ENCODE measurements around the gene HMGCS1. TPM values are rescaled to one million over a fixed set of nuclear protein-coding genes. Genes with fewer than 3 reads are reported as not detected.

HMGCS1 gene
- polyA plus RNA-seq, 3 donors, result 6.0 to 10.9 (median 7.8) TPM

GRCh38 chr5:43275391-43275790, 37.8 kb downstream of the HMGCS1 start:
- WGBS (ENCODE audit: insufficient coverage), result 96% methylated on average over 3 of the region's 4 CpGs
- no peaks in the 10 kb centered on the region for H3K36me3 Mint-ChIP-seq

GRCh38 chr5:43274435-43275114, 38.6 kb downstream of the HMGCS1 start:
- Mint-ChIP-seq H3K36me3 (no peaks in the 10 kb centered on the region), H3K4me1 (peaks cover 7% of the 10 kb centered on the region), H3K9me3 (peaks cover 0 to 4% (median 2%) of the 10 kb centered on the region in 7 donors), H3K4me3 (no peak overlapping the region), H3K27ac (no peak overlapping the region), H3K27me3 (ENCODE audit: low read depth in 3 of 3) (peaks cover 4 to 6% (median 4%) of the 10 kb centered on the region in 3 donors)
- DNase-seq, result no peak
- H3K4me3 ChIP-seq (replicated peaks in 1 of 3; ENCODE audit: low read depth in 2 of 3, low read length in 3 of 3), result no peak overlapping the region
- H3K36me3 ChIP-seq (replicated peaks in 1 of 2; ENCODE audit: control insufficient read depth in 1 of 2, insufficient read depth in 2 of 2, low read length in 2 of 2), result no peaks in the 10 kb centered on the region
- H3K79me2 ChIP-seq (ENCODE audit: insufficient read depth, low read length), result no peaks in the 10 kb centered on the region
- no peak for TF ChIP-seq CTCF (IDR thresholded peaks at IDR 0.05)
- 34% methylated on average over 4 of the region's 7 CpGs for WGBS (ENCODE audit: insufficient coverage)
- H2AFZ ChIP-seq (ENCODE audit: insufficient read depth, low read depth, low read length, poor library complexity, severe bottlenecking), result no peak overlapping the region
- no peak overlapping the region for H3K27ac ChIP-seq (ENCODE audit: low read depth in 1 of 2, low read length in 2 of 2)
- H3K9me3 ChIP-seq (replicated peaks in 1 of 2; ENCODE audit: control insufficient read depth in 1 of 2, insufficient read depth in 1 of 2, low read length in 2 of 2), result no peaks in the 10 kb centered on the region
- H3K9ac ChIP-seq (ENCODE audit: insufficient read depth, low read length, poor library complexity, severe bottlenecking), result no peak overlapping the region
- no peaks in the 10 kb centered on the region for H3K27me3 ChIP-seq (ENCODE audit: control insufficient read depth in 2 of 2, insufficient read depth in 2 of 2, low read length in 2 of 2)
- H3K4me2 ChIP-seq (replicated peaks; ENCODE audit: extremely low read depth, low read length, poor library complexity, severe bottlenecking), result no peak overlapping the region
- no peaks in the 10 kb centered on the region for H4K20me1 ChIP-seq (ENCODE audit: insufficient read depth, low read length)
- no peaks in the 10 kb centered on the region for H3K4me1 ChIP-seq (ENCODE audit: control insufficient read depth in 1 of 2, insufficient read depth in 2 of 2, low read length in 2 of 2)
- intact Hi-C loops (cut with micrococcal nuclease), result no loop called here

More at GRCh38 chr5:43275391-43275790, 37.8 kb downstream of the HMGCS1 start:
- H3K9ac ChIP-seq (ENCODE audit: insufficient read depth, low read length, poor library complexity, severe bottlenecking), result no peak overlapping the region
- no peak overlapping the region for H2AFZ ChIP-seq (ENCODE audit: insufficient read depth, low read depth, low read length, poor library complexity, severe bottlenecking)
- H4K20me1 ChIP-seq (ENCODE audit: insufficient read depth, low read length), result no peaks in the 10 kb centered on the region
- no peak overlapping the region for H3K4me3 Mint-ChIP-seq
- H3K79me2 ChIP-seq (ENCODE audit: insufficient read depth, low read length), result no peaks in the 10 kb centered on the region
- no peak overlapping the region for H3K4me3 ChIP-seq (replicated peaks in 1 of 3; ENCODE audit: low read depth in 2 of 3, low read length in 3 of 3)
- intact Hi-C loops (cut with micrococcal nuclease), result no loop called here
- no peaks in the 10 kb centered on the region for H3K36me3 ChIP-seq (replicated peaks in 1 of 2; ENCODE audit: control insufficient read depth in 1 of 2, insufficient read depth in 2 of 2, low read length in 2 of 2)
- H3K9me3 ChIP-seq (replicated peaks in 1 of 2; ENCODE audit: control insufficient read depth in 1 of 2, insufficient read depth in 1 of 2, low read length in 2 of 2), result no peaks in the 10 kb centered on the region
- no peak for TF ChIP-seq CTCF (IDR thresholded peaks at IDR 0.05)
- H3K27ac ChIP-seq (ENCODE audit: low read depth in 1 of 2, low read length in 2 of 2), result no peak overlapping the region
- peaks cover 0 to 4% (median 0%) of the 10 kb centered on the region in 7 donors for H3K9me3 Mint-ChIP-seq
- DNase-seq, result no peak
- H3K4me1 Mint-ChIP-seq, result peaks cover 5% of the 10 kb centered on the region
- no peaks in the 10 kb centered on the region for H3K4me1 ChIP-seq (ENCODE audit: control insufficient read depth in 1 of 2, insufficient read depth in 2 of 2, low read length in 2 of 2)
- H3K27ac Mint-ChIP-seq, result no peak overlapping the region
- no peaks in the 10 kb centered on the region for H3K27me3 ChIP-seq (ENCODE audit: control insufficient read depth in 2 of 2, insufficient read depth in 2 of 2, low read length in 2 of 2)
- no peak overlapping the region for H3K4me2 ChIP-seq (replicated peaks; ENCODE audit: extremely low read depth, low read length, poor library complexity, severe bottlenecking)
- peaks cover 4 to 6% (median 4%) of the 10 kb centered on the region in 3 donors for H3K27me3 Mint-ChIP-seq (ENCODE audit: low read depth in 3 of 3)

Measured in CD14-positive monocyte (primary cell).